Right lobe of liver (tissue), 4 donors: ENCODE measurements around the gene MYO5A.

ENCODE experiments used
- CTCF ChIP-seq, 4 donors: fragments of 200-600 bp in 3 of 4; fragments of 450-650 bp in 1 of 4; IDR thresholded peaks; one replicate each; pipeline versions ENCODE4 v1.5.1 to v1.8.0; 2016 to 2022; ENCODE audit warnings: antibody characterized with exemption in 4 of 4, mild to moderate bottlenecking in 2 of 4
- POLR2A ChIP-seq: fragments of 450-650 bp; IDR thresholded peaks from one replicate; pipeline ENCODE4 v1.6.1; 2017; ENCODE audit warnings: antibody characterized with exemption, mild to moderate bottlenecking
- donor health status: DM: no; HTN: no; CAD: no.
- donor health status: DM: no; HTN: no; CAD: no.
- donor health status: DM: no; HTN: yes; CAD: no.

- no peak for TF ChIP-seq POLR2A
- no peak for TF ChIP-seq CTCF (IDR thresholded peaks at IDR 0.05)
These were observed 22.1 kb downstream of the MYO5A start for GRCh38 chr15:52506549-52506948.
